Erythroblast (primary cell): Measurements from ENCODE around the gene ESR1.

Source experiments
- GATA1 ChIP-seq: IDR thresholded peaks from 2 replicates; pipeline ENCODE4 v1.6.1; 2011; ENCODE audit warnings: low read depth, mild to moderate bottlenecking, control low read depth, low read length, moderate library complexity
- POLR2A ChIP-seq: IDR thresholded peaks from 2 replicates; pipeline ENCODE4 v1.6.1; 2011; ENCODE audit warnings: mild to moderate bottlenecking, low read length

- TF ChIP-seq POLR2A: no peak
- no peak for TF ChIP-seq GATA1
Measured at GRCh38 chr6:152170313-152170701, 362.8 kb downstream of the ESR1 start.
